GM18858 (cell line): ENCODE data around the gene AATK.

ENCODE experiments used
- ATAC-seq: cut with Tn5 transposase; IDR thresholded peaks from one replicate; pipeline ENCODE4 v1.9.1; 2021; ENCODE audit not compliant: unreplicated experiment

AATK gene

GRCh38 chr17:81195941-81196495 is 30.0 kb upstream of the AATK start:
- no peak for ATAC-seq

DNA sequence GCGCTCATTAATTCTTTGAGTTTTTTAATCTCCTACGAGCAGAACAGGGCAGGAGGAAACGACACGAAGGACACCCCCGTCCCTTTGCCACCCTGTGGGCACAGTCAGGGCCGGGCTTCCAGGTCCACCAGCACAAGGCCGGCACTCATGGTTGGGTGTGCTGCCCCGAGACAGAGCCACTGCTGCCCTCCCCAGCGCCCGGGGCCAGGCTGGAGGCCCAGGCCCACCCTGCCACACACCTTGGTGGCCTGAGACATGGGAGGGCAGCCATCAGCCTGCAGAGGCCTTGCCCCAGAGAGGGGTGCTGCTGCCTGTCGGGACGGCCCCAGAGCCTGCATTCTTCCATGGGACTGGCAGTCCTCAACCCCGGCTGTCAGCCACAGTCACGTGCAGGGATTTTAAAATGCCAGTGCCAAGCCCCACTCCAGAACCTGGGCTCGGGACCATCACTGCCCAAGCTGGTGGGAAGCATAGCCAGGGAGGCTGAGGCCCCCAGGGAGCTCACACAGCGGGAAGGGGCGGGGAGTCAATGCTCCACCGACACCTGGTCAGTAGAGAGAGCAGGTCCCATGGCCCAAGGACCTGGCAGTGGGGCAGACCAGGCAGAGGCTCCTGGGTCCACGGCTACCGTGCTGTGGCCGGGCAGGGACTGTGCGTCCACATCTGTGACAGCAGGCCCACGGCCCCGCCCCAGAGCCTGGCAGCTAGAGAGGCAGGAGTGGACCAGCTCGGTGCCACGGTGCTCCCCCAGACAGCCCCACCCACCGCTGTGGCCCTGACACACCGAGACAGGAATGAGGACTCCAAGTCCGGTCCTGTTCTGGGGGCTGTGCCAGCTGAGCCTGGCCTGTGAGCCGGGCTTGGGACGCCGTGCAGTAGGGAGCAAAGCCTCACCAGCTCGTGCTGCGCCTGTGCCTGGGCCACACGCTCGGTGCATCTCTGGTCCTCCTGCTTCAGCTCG is 29.2 kb upstream of the AATK start:
- ATAC-seq, result no peak

DNA sequence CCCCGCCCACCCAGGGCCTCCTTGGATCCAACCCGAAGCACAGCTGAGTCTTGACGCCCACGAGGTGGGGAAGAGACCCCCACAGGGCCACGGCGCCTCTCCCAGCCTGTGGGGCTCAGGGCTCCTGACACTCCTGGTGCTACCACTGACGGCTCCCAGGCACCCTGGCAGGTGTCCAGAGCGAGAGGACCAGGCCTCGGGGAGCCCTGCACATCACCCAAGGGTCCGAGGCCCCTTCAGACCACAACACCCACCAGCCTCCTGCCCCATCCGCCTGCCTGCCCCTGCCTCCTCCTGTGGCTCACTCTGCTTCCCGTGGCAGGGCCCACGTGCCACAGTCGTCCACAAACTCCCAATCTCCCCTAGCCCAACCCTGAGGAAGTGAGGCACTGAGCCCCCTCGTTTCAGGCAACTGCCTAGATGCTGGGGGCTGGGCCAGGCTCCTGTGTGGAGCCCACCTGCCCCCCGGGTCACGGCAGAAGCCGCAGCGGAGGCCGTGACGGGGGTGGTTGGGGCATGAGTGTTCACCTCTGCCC is 28.3 kb upstream of the AATK start:
- no peak for ATAC-seq

DNA sequence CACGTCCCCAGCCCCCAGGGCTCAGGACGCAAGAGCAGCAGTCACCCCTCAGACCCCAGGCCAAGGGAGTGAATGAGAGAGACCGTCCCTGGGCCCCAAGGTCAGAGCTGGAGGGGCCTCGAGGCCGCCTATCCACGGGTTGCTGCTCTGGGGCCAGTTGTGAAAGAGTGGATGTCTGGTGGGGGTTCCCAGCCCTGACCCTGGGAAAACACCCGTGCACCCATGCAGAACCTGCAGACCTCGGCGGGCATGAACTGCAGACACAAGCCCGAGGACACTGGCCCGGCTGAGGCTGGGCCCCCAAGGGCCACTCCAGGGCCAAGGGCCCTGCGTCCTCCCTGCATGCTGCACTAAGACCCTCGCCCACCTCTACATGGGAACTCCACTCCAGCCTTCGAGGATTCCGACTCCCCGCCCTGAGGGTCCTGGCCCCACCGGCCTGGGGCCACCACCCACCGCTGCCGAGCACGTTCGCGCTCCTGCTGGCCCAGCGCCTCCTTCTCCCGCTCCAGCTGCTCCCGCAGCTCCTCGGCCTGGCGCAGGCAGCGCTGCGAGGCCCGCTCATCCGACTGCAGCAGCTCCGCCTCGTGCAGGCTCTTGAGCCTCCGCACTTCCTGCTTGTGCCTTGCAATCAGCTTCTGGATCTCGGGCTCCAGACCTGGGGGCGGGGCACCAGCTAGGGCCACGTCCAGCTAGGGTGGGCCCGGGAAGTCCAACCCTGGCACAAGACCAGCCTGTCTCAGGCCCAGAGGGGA is 27.6 kb upstream of the AATK start:
- ATAC-seq, result no peak

GRCh38 chr17:81193051-81193410 is 27.0 kb upstream of the AATK start:
- ATAC-seq, result no peak

DNA sequence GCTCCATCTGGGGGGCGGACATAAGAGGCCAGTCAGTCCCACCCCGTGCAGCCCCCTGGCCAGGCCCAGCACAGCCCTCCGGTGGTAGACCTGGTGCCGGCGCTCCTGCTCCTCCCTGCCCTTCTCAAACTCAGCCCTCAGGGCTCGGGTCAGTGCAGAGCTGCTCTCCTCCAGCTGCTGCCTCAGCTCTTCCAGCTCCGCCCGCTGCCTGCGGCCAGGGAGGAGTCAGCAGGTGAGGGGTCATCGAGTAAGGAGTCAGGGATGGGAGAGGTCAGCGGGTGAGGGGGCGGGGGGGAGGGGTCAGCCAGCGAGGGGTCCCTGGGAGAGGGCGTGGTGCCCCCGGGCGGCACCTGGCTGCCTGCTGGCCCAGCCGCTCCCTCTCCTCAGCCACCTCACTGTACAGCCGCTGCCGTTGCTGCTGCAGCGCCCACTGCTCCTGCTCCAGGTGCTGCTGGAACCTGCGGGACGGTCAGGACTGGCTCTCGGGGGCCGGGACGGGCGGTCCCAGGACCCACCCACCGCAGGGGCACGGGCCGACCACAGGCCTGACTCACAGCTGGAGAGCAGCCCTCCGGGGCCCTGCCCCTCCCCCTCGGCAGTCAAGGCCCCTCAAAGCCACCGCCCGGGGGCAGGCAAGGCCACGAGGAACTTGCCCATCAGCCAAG is 26.5 kb upstream of the AATK start:
- ATAC-seq, result no peak

DNA sequence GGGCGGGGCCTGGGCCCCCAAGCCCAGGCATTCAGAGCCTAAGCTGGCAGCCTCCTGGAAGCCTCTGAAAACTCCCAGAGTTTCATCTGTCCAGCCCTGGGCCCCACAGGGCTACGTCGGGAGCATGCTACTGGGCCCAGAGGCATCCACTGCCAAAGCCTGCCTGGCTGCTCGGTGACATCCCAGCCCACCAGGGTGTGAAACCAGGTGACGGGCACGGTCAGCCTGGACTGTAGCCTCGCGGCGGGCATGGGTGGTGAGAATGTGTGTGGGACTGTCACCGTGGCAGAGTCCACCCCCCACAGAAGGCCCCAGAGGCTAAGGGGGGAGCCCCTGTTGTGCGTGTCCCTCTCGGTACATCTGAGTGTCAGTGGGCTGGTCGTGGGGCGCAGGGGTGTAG is 25.6 kb upstream of the AATK start:
- ATAC-seq, result no peak

DNA sequence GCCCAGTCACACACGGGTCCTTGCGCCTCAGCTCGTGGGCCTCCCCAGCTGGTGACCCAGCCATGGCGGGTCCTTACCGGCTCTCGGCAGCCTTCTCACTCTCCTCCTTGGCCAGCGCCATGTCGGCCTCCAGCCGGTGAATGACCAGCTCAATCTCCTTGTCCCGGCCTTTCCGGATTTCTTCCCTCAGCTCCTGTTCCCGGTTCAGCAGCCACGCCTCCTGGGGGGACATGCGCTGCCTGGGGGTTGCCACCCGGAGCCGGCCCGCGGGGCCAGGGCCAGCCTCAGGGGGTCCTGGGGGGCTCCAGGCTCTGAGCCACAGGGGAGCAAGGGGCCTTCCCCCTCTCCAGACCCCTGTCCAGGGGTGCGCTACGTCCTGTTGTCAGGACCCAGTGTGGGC is 25.1 kb upstream of the AATK start:
- no peak for ATAC-seq

GRCh38 chr17:81190591-81190990 is 24.6 kb upstream of the AATK start:
- ATAC-seq, result no peak

DNA sequence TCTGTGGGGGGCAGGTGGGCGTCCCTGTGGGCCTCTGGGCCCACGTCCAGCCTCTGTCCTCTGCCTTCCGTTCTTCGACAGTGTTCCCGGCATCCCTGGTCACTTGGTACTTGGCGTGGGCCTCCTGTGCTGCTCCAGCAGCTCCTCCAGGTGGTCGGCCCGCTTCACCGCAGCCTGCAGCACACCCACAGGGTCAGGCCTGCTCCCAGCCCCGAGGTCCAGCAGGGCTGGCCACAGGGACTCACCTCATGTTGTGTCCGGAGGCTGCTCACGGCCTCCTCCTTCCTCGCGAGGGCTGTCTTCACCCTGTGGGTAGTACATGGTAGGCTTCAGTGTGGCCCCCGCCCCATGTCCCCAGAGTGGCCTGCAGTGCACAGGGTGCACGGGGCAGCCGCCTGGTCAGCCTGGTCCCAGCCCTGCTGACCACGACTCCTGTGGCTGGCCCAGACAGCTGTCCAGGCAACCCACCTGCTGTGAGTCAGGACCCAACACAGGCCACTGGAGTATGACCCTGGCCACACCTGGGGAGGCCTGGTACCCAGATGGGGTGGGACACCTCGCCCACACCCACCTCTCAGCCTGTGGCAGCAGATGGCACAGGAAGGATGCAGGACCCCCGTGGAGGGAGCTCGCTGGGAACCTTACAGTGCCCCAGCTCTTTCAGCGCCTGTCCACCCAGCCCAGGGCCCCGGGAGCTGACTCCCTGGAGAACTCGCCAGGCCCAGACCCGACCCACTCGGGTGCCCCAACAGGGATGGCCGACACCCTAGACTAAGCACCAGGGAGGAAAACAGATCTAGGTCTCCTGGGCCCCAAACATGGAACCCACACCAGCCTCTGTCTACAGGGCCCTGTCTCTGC is 23.9 kb upstream of the AATK start:
- ATAC-seq, result no peak

- ATAC-seq, result no peak
Observed at GRCh38 chr17:81189016-81189415, 23.0 kb upstream of the AATK start.

DNA sequence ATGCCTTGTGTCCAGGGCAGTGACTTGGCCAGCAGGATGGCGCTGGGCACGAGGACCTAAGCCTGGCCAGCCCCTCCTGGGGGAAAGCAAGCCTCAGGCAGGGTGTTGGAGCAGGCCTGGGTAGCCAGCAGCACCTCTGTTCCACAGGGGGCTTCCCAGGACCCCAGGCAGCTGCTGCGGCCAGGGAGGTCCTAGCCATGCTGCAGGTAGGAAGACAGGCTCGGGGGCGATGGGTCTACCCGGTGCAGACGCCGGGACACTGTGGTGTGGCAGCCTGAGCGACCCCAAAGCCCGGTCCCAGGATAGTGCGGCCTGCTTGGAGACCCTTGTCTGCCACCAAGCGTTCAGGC is 22.4 kb upstream of the AATK start:
- no peak for ATAC-seq

- no peak for ATAC-seq
Observed at GRCh38 chr17:81187586-81188490, 21.8 kb upstream of the AATK start.

- no peak for ATAC-seq
Observed at GRCh38 chr17:81187120-81187519, 21.1 kb upstream of the AATK start.

- ATAC-seq, result no peak
Observed at GRCh38 chr17:81186203-81186602, 20.2 kb upstream of the AATK start.

GRCh38 chr17:81184555-81184954 is 18.5 kb upstream of the AATK start:
- no peak for ATAC-seq

DNA sequence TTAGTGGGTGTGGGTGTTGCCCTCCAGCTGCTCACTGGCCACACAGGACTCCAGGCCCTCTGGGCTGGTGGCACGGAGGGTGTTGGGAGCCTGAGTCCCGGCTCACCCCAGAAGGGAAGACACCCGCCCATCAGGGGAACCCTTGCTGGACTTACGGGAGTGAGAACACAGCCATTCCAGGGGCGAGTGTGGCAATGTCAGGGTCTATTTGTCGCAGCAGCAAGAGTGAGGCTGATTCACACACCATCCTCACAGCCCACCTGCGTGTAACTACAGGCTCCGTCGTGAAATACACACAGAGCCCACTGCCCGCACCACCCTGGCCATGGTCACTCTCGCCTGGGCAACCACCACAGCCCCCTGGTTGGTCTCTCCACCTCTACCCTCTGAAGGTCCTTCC is 17.8 kb upstream of the AATK start:
- no peak for ATAC-seq

DNA sequence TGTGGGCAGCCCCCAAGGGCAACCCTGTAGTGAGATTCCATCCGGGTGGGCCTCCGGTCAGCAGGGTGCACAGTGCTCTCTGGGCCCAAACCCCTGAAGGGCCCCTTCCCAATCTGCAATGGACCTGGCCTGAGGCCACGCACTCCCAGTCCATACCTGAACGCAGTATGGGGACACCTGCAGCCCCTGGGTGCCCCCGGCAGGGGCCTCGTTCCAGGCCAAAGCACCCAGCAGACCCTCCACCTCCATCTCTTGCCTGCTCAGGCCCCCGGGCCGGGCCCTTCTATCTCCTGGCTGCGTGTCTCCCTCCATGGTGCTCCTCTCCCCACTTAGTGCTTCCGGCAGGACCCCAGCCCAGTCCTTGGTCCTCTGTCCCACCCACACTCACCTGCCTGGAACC is 17.3 kb upstream of the AATK start:
- no peak for ATAC-seq

DNA sequence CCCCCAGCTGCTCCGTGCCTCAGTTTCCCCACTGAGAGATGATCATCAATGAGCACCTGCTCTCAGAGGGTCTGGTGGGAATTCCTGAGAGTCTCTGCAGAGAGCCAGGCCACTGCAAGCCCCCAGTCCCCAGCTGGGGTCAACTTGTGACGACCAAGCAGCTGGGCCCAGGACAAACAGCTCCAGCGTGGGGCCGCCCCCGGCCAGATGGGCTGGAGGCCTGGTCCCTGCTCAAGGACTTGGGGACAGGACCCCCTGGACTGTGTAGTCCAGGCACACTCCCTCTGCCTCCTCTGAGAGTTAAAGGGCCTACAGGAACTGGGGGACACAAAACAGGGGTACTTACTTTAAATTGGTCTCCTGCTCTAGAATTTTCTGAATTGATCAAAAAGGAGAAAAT is 16.6 kb upstream of the AATK start:
- ATAC-seq, result no peak
